ENCODE measurements around the gene ZNF365. TPM values are rescaled to one million over a fixed set of nuclear protein-coding genes. Genes with fewer than 3 reads are reported as not detected.

The ZNF365 gene
- total RNA-seq, 4 donors from 2014 or later, result 0.17 to 0.49 TPM; not detected in 2

- TF ChIP-seq CTCF (IDR thresholded peaks at IDR 0.05; ENCODE audit: low read depth), result no peak
Measured at GRCh38 chr10:62333988-62334682, 40.0 kb upstream of the ZNF365 start.

GRCh38 chr10:62335326-62335725, 38.8 kb upstream of the ZNF365 start:
- no peak for TF ChIP-seq CTCF (IDR thresholded peaks at IDR 0.05; ENCODE audit: low read depth)

- no peak for TF ChIP-seq CTCF (IDR thresholded peaks at IDR 0.05; ENCODE audit: low read depth)
Measured at GRCh38 chr10:62336404-62336803, 37.8 kb upstream of the ZNF365 start.

GRCh38 chr10:62341419-62341818, 32.8 kb upstream of the ZNF365 start:
- TF ChIP-seq CTCF (IDR thresholded peaks at IDR 0.05; ENCODE audit: low read depth), result no peak

- no peak for TF ChIP-seq CTCF (IDR thresholded peaks at IDR 0.05; ENCODE audit: low read depth)
Measured at GRCh38 chr10:62343000-62343399, 31.2 kb upstream of the ZNF365 start.

GRCh38 chr10:62348029-62348428, 26.1 kb upstream of the ZNF365 start:
- no peak for TF ChIP-seq CTCF (IDR thresholded peaks at IDR 0.05; ENCODE audit: low read depth)

GRCh38 chr10:62352356-62352970, 21.7 kb upstream of the ZNF365 start:
- TF ChIP-seq CTCF (IDR thresholded peaks at IDR 0.05; ENCODE audit: low read depth), result no peak

All from subcutaneous adipose tissue (tissue), 4 donors.